Right lung (tissue), 5 donors: Measurements from ENCODE around the gene CLIC3. TPM values are rescaled to one million over a fixed set of nuclear protein-coding genes. Genes with fewer than 3 reads are reported as not detected.

Source experiments
- DNase-seq, 2 donors: peaks; one replicate each; pipeline ENCODE4 v3.0.0-alpha.2; 2013
- polyA plus RNA-seq, 5 donors: library from polyadenylated mRNA; unstranded; fragments of 120-200 nt; gene quantifications; one replicate each; pipeline versions ENCODE4 v1.2.1 to v1.2.3, GENCODE V29; 2013; ENCODE audit warnings: inconsistent platforms in 1 of 5, low replicate concordance in 1 of 5; ENCODE audit not compliant: insufficient read length in 5 of 5, insufficient read depth in 1 of 5

CLIC3 gene
- polyA plus RNA-seq, 5 donors = 25.9 to 74.3 (median 43.8) TPM

GRCh38 chr9:137018761-137019559 lies 22.6 kb upstream of the CLIC3 start:
- DNase-seq = no peak

- DNase-seq = no peak
These were observed 21.6 kb upstream of the CLIC3 start for GRCh38 chr9:137017791-137018497.

- no peak for DNase-seq
These were observed 20.7 kb upstream of the CLIC3 start for GRCh38 chr9:137017071-137017470.

- no peak for DNase-seq
These were observed 20.1 kb upstream of the CLIC3 start for GRCh38 chr9:137016436-137016835.

- DNase-seq = no peak
These were observed 19.6 kb upstream of the CLIC3 start for GRCh38 chr9:137015976-137016375.

- DNase-seq = no peak
These were observed 19.2 kb upstream of the CLIC3 start for GRCh38 chr9:137015540-137015930.

GRCh38 chr9:137014776-137015539 lies 18.6 kb upstream of the CLIC3 start:
- no peak for DNase-seq

GRCh38 chr9:137014166-137014565 lies 17.8 kb upstream of the CLIC3 start:
- no peak for DNase-seq

- no peak for DNase-seq
These were observed 17.2 kb upstream of the CLIC3 start for GRCh38 chr9:137013571-137013940.

GRCh38 chr9:137012694-137013570 lies 16.6 kb upstream of the CLIC3 start:
- no peak for DNase-seq

- DNase-seq = no peak
These were observed 15.7 kb upstream of the CLIC3 start for GRCh38 chr9:137011907-137012675.

- no peak for DNase-seq
These were observed 14.8 kb upstream of the CLIC3 start for GRCh38 chr9:137011156-137011555.

GRCh38 chr9:137009938-137010732 lies 13.8 kb upstream of the CLIC3 start:
- DNase-seq = no peak

- no peak for DNase-seq
These were observed 12.8 kb upstream of the CLIC3 start for GRCh38 chr9:137009217-137009616.

- no peak for DNase-seq
These were observed 11.9 kb upstream of the CLIC3 start for GRCh38 chr9:137008312-137008711.

- DNase-seq = no peak
These were observed 11.5 kb upstream of the CLIC3 start for GRCh38 chr9:137007816-137008270.

- DNase-seq = no peak
These were observed 10.9 kb upstream of the CLIC3 start for GRCh38 chr9:137007108-137007815.

- no peak for DNase-seq
These were observed 10.0 kb upstream of the CLIC3 start for GRCh38 chr9:137006116-137007003.
